ENCODE data around the gene PPP6R1.

The PPP6R1 gene

DNA sequence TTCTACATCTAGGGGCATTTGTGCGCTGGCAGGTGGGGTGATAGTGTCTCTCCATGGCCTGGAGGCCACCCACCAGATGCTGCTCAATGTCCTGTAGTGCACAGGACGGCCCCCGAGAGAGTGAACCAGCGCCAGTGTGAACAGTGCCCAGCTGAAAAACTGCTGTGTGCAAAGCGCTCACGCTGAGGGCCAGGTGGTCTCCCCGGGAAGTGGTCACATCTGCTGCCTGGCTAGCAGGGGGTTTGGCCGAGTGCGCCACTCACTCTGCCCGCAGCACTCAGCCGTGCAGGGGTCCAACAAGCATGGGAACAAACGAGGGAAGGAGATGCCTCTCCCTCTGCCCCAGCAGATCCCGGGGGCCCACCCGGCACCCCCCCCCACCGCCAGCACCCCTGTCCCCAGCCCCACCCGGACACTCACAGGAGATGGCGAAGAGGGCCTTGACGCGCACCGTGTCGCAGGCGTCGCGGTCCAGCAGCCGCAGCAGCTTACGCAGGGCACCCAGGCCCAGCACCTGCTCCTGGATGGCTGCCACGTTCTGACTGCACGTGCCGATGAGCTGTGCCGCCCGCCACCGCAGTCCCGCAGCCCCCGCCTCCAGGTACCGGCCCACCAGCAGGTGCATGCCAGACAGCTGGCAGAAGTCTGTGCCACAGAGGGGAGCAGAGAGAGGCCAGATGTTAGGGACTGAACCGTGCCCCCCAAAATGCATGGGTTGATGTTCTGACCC, 15.3 kb upstream of the PPP6R1 start:
- no peak for DNase-seq (ENCODE audit: low read depth in 1 of 2, low spot score in 1 of 2)
- no peaks in the 10 kb centered on the region for H3K27me3 ChIP-seq (ENCODE audit: insufficient read depth, poor library complexity, severe bottlenecking)
- H3K27ac ChIP-seq (replicated peaks), result no peak overlapping the region
- no peak overlapping the region for H3K4me3 ChIP-seq (replicated peaks; ENCODE audit: insufficient read depth, low read length)
- TF ChIP-seq, protein P1, sequence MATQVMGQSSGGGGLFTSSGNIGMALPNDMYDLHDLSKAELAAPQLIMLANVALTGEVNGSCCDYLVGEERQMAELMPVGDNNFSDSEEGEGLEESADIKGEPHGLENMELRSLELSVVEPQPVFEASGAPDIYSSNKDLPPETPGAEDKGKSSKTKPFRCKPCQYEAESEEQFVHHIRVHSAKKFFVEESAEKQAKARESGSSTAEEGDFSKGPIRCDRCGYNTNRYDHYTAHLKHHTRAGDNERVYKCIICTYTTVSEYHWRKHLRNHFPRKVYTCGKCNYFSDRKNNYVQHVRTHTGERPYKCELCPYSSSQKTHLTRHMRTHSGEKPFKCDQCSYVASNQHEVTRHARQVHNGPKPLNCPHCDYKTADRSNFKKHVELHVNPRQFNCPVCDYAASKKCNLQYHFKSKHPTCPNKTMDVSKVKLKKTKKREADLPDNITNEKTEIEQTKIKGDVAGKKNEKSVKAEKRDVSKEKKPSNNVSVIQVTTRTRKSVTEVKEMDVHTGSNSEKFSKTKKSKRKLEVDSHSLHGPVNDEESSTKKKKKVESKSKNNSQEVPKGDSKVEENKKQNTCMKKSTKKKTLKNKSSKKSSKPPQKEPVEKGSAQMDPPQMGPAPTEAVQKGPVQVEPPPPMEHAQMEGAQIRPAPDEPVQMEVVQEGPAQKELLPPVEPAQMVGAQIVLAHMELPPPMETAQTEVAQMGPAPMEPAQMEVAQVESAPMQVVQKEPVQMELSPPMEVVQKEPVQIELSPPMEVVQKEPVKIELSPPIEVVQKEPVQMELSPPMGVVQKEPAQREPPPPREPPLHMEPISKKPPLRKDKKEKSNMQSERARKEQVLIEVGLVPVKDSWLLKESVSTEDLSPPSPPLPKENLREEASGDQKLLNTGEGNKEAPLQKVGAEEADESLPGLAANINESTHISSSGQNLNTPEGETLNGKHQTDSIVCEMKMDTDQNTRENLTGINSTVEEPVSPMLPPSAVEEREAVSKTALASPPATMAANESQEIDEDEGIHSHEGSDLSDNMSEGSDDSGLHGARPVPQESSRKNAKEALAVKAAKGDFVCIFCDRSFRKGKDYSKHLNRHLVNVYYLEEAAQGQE (IDR thresholded peaks at IDR 0.05; ENCODE audit: insufficient replicate concordance, low read depth), result no peak
- TF ChIP-seq SPI1 (IDR thresholded peaks at IDR 0.05; ENCODE audit: borderline replicate concordance, low read depth), result no peak
- TF ChIP-seq, protein P2, sequence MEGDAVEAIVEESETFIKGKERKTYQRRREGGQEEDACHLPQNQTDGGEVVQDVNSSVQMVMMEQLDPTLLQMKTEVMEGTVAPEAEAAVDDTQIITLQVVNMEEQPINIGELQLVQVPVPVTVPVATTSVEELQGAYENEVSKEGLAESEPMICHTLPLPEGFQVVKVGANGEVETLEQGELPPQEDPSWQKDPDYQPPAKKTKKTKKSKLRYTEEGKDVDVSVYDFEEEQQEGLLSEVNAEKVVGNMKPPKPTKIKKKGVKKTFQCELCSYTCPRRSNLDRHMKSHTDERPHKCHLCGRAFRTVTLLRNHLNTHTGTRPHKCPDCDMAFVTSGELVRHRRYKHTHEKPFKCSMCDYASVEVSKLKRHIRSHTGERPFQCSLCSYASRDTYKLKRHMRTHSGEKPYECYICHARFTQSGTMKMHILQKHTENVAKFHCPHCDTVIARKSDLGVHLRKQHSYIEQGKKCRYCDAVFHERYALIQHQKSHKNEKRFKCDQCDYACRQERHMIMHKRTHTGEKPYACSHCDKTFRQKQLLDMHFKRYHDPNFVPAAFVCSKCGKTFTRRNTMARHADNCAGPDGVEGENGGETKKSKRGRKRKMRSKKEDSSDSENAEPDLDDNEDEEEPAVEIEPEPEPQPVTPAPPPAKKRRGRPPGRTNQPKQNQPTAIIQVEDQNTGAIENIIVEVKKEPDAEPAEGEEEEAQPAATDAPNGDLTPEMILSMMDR (IDR thresholded peaks at IDR 0.05; ENCODE audit: insufficient read depth, low read length), result no peak
- TF ChIP-seq GABPA (IDR thresholded peaks at IDR 0.05; ENCODE audit: low read depth), result no peak
- TF ChIP-seq POLR2AphosphoS5 (IDR thresholded peaks at IDR 0.05; ENCODE audit: low read depth), result no peak

DNA sequence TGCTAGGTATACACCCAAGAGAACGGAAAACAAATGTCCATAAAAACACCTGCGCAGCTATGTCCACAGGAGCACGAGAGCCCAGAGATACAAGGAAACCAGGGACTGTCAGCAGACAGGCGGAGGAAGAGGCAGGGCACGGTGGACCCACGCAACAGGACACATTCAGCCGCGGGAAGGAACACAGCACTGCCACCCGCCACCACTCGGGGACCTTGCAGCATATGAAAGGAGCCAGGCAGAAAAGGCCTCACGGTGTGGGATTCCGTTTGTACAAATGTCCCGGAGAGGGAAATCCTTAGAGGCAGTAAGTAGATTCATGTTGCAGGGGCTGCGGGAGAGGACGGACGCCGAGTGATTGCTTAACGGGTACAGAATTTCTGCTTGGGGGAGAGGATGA, 13.3 kb upstream of the PPP6R1 start:
- Histone ChIP-seq H3K4me3 (replicated peaks; ENCODE audit: insufficient read depth, low read length) (no peak overlapping the region), H3K27me3 (ENCODE audit: insufficient read depth, poor library complexity, severe bottlenecking) (no peaks in the 10 kb centered on the region), H3K27ac (replicated peaks) (no peak overlapping the region)
- TF ChIP-seq, protein P1 (IDR thresholded peaks at IDR 0.05; ENCODE audit: insufficient replicate concordance, low read depth), result no peak
- TF ChIP-seq SPI1 (IDR thresholded peaks at IDR 0.05; ENCODE audit: borderline replicate concordance, low read depth), result no peak
- TF ChIP-seq POLR2AphosphoS5 (IDR thresholded peaks at IDR 0.05; ENCODE audit: low read depth), result no peak
- TF ChIP-seq GABPA (IDR thresholded peaks at IDR 0.05; ENCODE audit: low read depth), result no peak
- DNase-seq (ENCODE audit: low read depth in 1 of 2, low spot score in 1 of 2), result no peak

DNA sequence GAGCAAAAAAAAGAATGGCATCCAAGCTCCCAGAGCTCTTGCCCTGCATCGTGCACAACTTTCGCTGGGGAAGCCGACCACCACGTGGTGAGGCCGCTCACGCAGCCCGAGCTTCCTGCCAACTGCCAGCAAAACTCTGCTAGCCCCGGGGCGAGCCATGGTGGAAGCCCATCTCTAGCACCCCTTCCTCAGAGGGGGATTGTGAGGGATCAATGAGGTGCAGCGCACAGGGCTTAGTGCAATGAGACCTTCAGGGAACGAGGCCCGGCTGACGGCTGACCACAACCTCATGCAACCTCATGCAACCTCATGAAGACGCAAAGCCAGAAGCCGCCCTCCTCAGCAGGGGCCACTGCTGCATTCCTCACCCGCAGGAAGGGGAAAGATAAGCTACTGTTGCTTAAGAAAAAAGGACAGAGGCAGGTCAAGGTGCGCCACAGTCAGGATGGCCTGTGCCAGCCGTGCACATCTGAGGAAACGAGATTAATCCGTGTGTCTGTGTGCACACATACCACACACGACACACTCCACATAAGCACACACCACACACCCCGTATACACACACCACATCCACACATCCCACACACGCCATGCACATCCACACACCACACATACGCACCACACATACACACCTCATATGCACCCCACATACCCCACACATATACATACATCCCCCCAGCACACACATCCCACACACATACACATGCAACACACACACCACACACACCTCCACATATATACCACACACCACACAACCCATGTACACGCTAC, 11.5 kb upstream of the PPP6R1 start:
- H3K4me3 ChIP-seq (replicated peaks; ENCODE audit: insufficient read depth, low read length), result no peak overlapping the region
- no peaks in the 10 kb centered on the region for H3K27me3 ChIP-seq (ENCODE audit: insufficient read depth, poor library complexity, severe bottlenecking)
- no peak overlapping the region for H3K27ac ChIP-seq (replicated peaks)
- TF ChIP-seq, protein P2 (IDR thresholded peaks at IDR 0.05; ENCODE audit: insufficient read depth, low read length), result no peak
- TF ChIP-seq, protein P1 (IDR thresholded peaks at IDR 0.05; ENCODE audit: insufficient replicate concordance, low read depth), result no peak
- TF ChIP-seq POLR2AphosphoS5 (IDR thresholded peaks at IDR 0.05; ENCODE audit: low read depth) (no peak), GABPA (IDR thresholded peaks at IDR 0.05; ENCODE audit: low read depth) (no peak)
- DNase-seq (ENCODE audit: low read depth in 1 of 2, low spot score in 1 of 2), result no peak
